ENCODE results near the gene POU3F1.
A peak's percentile ranks its signal among the peaks of the same experiment; 100 is the strongest.

POU3F1 gene

DNA sequence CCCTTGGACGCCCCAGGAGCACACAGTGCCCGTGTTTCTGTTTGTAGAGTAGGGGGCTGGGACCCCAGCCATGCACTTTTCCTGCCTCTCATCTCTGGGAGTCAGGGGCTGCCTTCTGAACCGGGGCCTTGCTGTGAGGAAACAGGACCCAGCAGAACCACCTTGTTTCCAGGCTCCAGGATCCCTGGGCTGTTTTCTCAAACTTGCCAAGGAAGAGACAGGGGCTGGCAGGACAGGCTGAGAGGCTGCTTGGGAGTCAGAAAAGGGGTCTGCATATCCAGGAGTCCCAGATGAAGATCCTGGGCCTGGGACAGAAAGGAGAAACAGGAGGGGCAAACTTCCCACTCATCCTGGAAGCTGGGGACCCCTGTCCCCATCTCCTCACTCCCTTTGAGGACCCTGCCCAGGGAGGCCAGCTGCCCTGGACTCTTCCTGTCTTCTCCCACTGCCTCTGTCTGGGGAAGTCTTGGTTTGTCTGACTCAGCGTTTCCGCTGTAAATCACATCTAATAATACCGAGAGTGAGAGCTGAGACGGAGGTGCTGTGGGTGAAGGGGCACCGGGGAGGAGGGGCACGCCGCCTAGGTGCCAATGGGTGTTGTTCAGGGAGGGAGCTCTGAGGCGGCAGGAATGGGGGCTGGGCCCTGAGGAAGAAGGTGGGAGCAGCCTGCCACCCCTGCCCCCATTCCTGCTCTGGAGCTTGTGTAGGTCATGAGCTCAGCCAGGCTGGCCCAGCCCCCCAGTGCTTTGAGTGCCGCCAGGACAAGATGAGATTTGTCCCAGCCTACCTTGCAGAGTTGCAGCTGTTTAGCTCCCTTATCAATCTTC is 16.7 kb downstream of the POU3F1 start (continued):
- no peak for TF ChIP-seq AEBP2 (tag by site-specific recombination; IDR thresholded peaks at IDR 0.05; ENCODE audit: borderline replicate concordance)
- TF ChIP-seq ZNF555 (tag by site-specific recombination; conservative IDR thresholded peaks at IDR 0.05): no peak
- TF ChIP-seq ZNF600 (tag by site-specific recombination; IDR thresholded peaks at IDR 0.05): peak; percentile 60
- TF ChIP-seq EGR2 (tag by site-specific recombination; IDR thresholded peaks at IDR 0.05; ENCODE audit: low read depth): peak; percentile 73
- TF ChIP-seq ZNF747 (tag by site-specific recombination; IDR thresholded peaks at IDR 0.05): no peak
- no peak for TF ChIP-seq YY2 (tag by site-specific recombination; IDR thresholded peaks at IDR 0.05)
- no peak for TF ChIP-seq SCRT2 (tag by site-specific recombination; IDR thresholded peaks at IDR 0.05)
- TF ChIP-seq ZNF530 (tag by site-specific recombination; IDR thresholded peaks at IDR 0.05; ENCODE audit: low read depth): no peak
- TF ChIP-seq, protein P1, sequence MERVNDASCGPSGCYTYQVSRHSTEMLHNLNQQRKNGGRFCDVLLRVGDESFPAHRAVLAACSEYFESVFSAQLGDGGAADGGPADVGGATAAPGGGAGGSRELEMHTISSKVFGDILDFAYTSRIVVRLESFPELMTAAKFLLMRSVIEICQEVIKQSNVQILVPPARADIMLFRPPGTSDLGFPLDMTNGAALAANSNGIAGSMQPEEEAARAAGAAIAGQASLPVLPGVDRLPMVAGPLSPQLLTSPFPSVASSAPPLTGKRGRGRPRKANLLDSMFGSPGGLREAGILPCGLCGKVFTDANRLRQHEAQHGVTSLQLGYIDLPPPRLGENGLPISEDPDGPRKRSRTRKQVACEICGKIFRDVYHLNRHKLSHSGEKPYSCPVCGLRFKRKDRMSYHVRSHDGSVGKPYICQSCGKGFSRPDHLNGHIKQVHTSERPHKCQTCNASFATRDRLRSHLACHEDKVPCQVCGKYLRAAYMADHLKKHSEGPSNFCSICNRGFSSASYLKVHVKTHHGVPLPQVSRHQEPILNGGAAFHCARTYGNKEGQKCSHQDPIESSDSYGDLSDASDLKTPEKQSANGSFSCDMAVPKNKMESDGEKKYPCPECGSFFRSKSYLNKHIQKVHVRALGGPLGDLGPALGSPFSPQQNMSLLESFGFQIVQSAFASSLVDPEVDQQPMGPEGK (tag by site-specific recombination; IDR thresholded peaks at IDR 0.05): peak; percentile 67
- TF ChIP-seq OVOL3 (tag by site-specific recombination; IDR thresholded peaks at IDR 0.05): no peak
- 0 out of 2 replicates have a peak, but pooled peaks have one; percentile 24 for TF ChIP-seq ZNF629 (tag by site-specific recombination; IDR thresholded peaks at IDR 0.05)
- TF ChIP-seq ZBTB8A (tag by site-specific recombination; IDR thresholded peaks at IDR 0.05): no peak
- peak; percentile 18; the same call in 1 of the 2 replicates for TF ChIP-seq KLF17 (tag by site-specific recombination; IDR thresholded peaks at IDR 0.05)
- TF ChIP-seq ZNF155 (tag by site-specific recombination; IDR thresholded peaks at IDR 0.05): no peak
- TF ChIP-seq, protein P2, sequence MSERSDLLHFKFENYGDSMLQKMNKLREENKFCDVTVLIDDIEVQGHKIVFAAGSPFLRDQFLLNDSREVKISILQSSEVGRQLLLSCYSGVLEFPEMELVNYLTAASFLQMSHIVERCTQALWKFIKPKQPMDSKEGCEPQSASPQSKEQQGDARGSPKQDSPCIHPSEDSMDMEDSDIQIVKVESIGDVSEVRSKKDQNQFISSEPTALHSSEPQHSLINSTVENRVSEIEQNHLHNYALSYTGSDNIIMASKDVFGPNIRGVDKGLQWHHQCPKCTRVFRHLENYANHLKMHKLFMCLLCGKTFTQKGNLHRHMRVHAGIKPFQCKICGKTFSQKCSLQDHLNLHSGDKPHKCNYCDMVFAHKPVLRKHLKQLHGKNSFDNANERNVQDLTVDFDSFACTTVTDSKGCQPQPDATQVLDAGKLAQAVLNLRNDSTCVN (tag by site-specific recombination; optimal IDR thresholded peaks at IDR 0.05): no peak
- TF ChIP-seq ZNF274 (IDR thresholded peaks at IDR 0.05; ENCODE audit: low read length): no peak
- TF ChIP-seq ZNF274 (tag by site-specific recombination; IDR thresholded peaks at IDR 0.05; ENCODE audit: borderline replicate concordance): no peak
- TF ChIP-seq, protein P3, sequence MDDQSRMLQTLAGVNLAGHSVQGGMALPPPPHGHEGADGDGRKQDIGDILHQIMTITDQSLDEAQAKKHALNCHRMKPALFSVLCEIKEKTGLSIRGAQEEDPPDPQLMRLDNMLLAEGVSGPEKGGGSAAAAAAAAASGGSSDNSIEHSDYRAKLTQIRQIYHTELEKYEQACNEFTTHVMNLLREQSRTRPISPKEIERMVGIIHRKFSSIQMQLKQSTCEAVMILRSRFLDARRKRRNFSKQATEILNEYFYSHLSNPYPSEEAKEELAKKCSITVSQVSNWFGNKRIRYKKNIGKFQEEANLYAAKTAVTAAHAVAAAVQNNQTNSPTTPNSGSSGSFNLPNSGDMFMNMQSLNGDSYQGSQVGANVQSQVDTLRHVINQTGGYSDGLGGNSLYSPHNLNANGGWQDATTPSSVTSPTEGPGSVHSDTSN (CRISPR knock-in tag; IDR thresholded peaks at IDR 0.05): no peak

GRCh38 chr1:38029081-38029681 is 17.4 kb downstream of the POU3F1 start:
- no peak overlapping the region for H3K4me3 ChIP-seq (ENCODE audit: low read depth, low read length)
- H3K27ac ChIP-seq (ENCODE audit: extremely low read depth, low read depth, low read length): peak overlapping the region; percentile 48; the same call in 1 of the 2 replicates
- POLR2A ChIA-PET: interaction anchor here (1.7 to 1.8 kb wide), 2 partner anchors 15 to 18 kb away, joined by 4 to 6 read pairs; partner anchors contain the start of gene POU3F1
- H3K36me3 ChIP-seq (ENCODE audit: control insufficient read depth in 2 of 2, insufficient read depth in 1 of 2, low read length in 2 of 2): peaks cover 4 to 35% of the 10 kb centered on the region in 2 experiments; a peak in 2 of 3 replicates
- H3K9me3 ChIP-seq (ENCODE audit: control insufficient read depth, insufficient read depth, low read depth, low read length): no peaks in the 10 kb centered on the region
- peaks cover 19% of the 10 kb centered on the region for H3K4me1 ChIP-seq (ENCODE audit: control insufficient read depth, insufficient read depth, low read length)
- CTCF ChIA-PET: interaction anchor here (0.6 to 5.6 kb wide), 10 partner anchors 9 to 806 kb away, joined by 3 to 27 read pairs (median 4); no protein-coding TSS in a partner anchor
- no peak for TF ChIP-seq MEIS1 (CRISPR knock-in tag; IDR thresholded peaks at IDR 0.05; ENCODE audit: borderline replicate concordance)
- peak; percentile 31; the same call in 1 of the 2 replicates for TF ChIP-seq ZNF449 (tag by site-specific recombination; IDR thresholded peaks at IDR 0.05)
- TF ChIP-seq ZNF629 (tag by site-specific recombination; IDR thresholded peaks at IDR 0.05): no peak
- TF ChIP-seq TRIM28 (IDR thresholded peaks at IDR 0.05; ENCODE audit: borderline replicate concordance, low read length): no peak
- no peak for TF ChIP-seq KLF10 (tag by site-specific recombination; IDR thresholded peaks at IDR 0.05)
- TF ChIP-seq GLIS2 (tag by site-specific recombination; IDR thresholded peaks at IDR 0.05): peak; percentile 53; the same call in 1 of the 2 replicates
- TF ChIP-seq ZNF658 (tag by site-specific recombination; IDR thresholded peaks at IDR 0.05): no peak
- no peak for TF ChIP-seq ZSCAN23 (tag by site-specific recombination; IDR thresholded peaks at IDR 0.05)
- no peak for TF ChIP-seq ZNF837 (tag by site-specific recombination; IDR thresholded peaks at IDR 0.05)
- peak; percentile 83 for TF ChIP-seq ZBTB48 (tag by site-specific recombination; IDR thresholded peaks at IDR 0.05)
- no peak for TF ChIP-seq ZNF654 (tag by site-specific recombination; IDR thresholded peaks at IDR 0.05; ENCODE audit: low read depth)
